Activated CD8-positive, alpha-beta memory T cell treated with anti-CD3 and anti-CD28 coated beads for 36 hours (primary cell): Measurements from ENCODE around the gene WFIKKN2. TPM values are rescaled to one million over a fixed set of nuclear protein-coding genes. Genes with fewer than 3 reads are reported as not detected.

ENCODE experiments used
- CTCF ChIA-PET: fragments of 350-600 bp; sonication (Branson Sonifier 250); formaldehyde crosslinking; loops from one replicate; lab custom pipeline; 2021; ENCODE audit warnings: antibody characterized with exemption; lab: Charles Lee
- POLR2A ChIA-PET: fragments of 350-600 bp; sonication (Branson Sonifier 250); formaldehyde crosslinking; loops from one replicate; lab custom pipeline; 2021; ENCODE audit warnings: antibody characterized with exemption; lab: Charles Lee
- total RNA-seq, 2 experiments: library from RNA; stranded (reverse); gene quantifications; one replicate each; pipeline ENCODE4 v1.2.3, GENCODE V29; 2021

The WFIKKN2 gene
- total RNA-seq, 2 experiments from 2014 or later, result not detected

DNA sequence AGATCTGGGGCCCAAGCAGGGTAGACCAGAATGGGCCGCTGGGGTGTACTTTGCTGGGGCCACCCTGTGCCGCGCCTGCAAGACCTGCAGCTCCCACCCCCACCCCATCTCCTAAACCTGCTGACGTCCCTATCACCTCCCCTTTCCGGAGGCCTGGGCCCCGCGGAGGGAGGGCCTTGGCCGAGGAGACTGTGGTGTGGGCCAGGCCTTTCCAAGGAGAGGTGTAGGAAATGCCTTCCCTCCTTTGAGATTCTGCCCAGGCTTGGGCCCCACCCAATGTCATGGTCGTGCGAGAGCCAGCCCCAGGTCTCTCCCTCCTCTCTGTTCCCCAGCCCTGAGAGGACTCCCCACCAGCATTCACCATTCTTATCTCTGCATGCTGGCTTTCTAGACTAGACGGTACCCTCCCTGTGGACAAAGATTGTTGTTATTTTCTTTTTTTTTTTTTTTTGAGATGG, 3.9 kb upstream of the WFIKKN2 start:
- ChIA-PET CTCF (interaction anchor here (0.8 kb wide), 1 partner anchor 22 kb away, joined by 5 read pairs; no protein-coding TSS in a partner anchor), POLR2A (no interaction called here)

DNA sequence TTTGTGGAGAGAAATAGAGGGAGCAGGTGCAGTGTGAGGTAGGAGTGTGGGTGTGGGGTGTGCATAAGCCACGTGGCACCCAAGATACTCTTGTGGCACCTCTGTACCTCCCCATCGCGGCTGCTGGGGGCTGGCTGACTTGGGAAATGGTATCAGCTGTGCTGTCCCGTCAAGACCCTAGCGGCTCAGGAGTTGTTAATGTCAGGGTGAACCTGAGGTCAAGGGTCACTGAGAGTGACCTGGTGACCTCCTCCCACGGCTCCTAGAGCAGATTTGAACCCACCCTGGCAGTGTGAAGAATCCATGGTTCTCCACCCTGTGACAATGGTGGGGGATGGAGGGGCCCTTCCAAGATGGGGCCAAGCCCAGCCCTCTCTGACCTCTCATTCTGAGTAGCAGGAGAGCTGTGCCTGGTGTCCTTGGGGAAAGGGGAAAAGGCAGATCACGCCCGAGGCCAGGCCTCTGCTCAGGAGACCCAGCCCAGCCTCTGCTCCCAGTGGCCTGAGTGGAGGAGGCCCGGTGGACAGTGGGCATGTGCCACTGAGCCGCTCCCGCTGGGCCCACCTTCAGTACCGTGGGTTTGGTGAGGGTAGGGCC, 3.0 kb upstream of the WFIKKN2 start:
- POLR2A ChIA-PET, result no interaction called here
- CTCF ChIA-PET, result interaction anchor here (0.8 kb wide), 1 partner anchor 21 kb away, joined by 5 read pairs; no protein-coding TSS in a partner anchor

DNA sequence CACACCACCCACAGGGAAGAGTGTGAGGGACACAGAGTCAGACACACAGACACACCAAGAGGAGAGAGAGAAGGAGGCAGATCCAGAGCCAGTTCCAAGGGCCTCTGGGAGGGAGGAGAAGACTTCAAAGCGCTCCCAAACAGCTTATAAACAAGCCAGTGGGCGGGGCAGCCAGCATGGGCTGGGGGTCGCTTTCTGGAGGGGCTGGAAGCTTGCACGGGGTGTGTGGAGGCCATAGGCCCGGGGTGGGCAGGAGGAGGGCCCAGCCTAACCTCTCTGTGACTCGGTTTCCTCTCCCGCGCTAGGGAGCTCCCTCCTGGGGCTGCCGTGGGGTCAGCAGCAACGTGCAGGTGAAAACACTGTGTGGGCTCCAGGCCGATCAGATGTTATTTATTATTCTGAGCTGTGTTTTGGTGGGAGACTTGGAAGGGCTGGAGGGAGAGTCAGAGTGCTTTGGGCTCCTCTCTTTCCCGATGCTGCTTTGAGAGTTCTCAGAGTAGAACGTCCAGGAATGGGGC, 2.5 kb upstream of the WFIKKN2 start:
- ChIA-PET POLR2A (no interaction called here), CTCF (no interaction called here)

DNA sequence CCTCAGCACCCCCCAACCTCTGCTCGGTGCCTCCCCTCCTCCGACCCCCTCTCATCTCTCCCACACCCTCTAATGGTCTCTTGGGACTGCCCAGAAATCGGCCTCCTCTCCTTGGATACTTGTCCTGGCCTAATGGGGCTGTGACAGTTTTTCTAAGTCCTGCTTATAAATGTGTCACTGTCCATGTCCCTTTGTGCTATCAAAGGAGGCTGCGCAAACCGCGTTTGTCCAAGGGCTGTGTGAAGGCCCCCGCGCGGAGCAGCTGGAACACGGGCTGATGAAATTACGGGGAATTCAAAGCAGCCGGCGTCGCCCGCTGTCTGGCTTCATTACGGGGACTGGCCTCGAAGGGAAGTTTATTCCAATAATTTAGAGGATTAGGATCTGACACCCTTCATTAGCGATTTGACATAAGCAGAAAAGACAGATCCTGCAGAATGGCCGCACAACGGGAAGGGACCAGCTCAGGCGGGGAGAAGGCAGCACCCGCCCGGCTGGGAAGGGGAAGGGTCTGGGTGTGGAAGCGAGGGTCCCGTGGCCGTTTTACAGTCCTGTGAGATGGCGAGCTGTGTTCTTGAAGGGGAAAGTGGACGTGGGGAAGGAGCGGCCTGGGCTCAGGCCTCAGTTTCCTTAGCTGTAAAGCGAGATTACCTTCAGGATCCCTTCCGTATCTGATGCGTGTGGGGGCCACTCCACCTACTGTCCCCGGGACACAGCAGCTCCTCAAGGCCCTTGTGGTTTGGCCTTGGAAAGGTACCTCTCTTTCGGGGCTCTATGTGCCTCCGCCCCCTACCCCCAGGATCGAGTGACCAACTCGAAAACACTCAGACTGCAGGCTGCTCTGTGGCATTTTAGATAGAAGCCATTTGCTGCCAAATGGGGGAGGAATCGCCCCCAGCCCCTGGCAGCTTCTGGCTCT, 1.6 kb upstream of the WFIKKN2 start:
- CTCF ChIA-PET, result interaction anchor here (1.5 kb wide), 1 partner anchor 17 kb away, joined by 4 read pairs; no protein-coding TSS in a partner anchor
- POLR2A ChIA-PET, result no interaction called here

DNA sequence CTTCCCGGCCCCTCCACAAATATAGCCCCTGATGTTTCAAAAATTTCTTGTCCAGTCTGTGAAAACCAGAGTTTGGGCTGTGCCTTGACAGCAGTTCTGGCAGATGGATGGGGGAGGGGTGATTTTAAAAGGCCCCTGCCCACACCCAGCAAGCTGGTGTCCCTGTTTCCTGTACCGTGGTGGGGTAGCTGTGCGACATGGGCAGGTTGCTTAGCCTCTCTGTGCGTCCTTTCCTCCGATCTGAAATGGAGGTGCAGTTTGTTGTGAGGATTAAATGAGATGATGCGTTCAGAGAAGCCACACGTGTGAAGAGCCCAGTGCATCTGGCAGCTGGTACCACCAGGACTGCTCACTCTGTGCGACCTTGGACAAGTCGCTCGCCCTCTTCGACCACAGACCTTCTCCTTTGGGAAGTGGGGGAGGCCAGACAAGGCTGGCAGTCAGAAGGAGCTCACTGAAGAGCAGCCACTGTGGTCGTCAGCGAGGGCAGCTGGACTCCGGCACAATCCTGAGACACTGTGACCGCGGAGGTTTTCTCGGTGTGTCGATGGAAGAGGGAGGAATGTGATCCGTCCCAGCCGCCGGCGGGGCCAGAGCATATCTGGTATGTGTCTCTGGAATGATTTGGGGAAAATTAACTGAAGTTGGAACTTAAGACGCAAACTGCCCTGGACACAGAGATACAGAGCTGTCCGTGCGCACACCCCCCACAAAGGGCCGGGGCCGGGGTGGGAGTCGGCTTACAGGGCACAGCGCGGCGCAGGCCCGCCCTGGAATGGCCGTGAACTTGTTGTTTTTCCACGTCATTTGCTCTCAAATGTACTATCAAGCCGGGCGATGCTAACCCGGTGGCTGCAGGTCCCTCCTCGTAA, 721 bp upstream of the WFIKKN2 start:
- CTCF ChIA-PET, result interaction anchor here (1.5 kb wide), 1 partner anchor 18 kb away, joined by 4 read pairs; no protein-coding TSS in a partner anchor
- POLR2A ChIA-PET, result no interaction called here

DNA sequence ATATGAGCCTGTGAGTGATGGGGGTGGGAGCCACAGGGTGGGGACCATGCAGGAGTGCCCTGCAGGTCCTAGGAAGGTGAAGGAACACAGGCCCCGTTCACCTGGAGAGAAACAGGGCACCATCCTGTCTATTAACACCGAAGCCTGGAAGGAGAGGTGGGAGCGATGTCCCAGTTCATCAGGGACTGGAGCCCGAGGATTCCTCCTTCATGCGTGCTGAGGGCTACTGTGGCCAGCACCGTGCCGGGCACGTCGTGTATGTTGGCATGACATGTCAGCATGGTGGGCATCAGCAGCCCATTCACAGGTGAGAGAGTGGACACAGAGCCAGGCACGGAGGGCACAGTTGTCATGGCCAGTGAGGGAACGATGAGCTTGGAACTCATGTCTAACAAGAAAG, 1.4 kb downstream of the WFIKKN2 start:
- POLR2A ChIA-PET, result no interaction called here
- CTCF ChIA-PET, result interaction anchor here (0.9 kb wide), 1 partner anchor 53 kb away, joined by 4 read pairs; no protein-coding TSS in a partner anchor

- ChIA-PET POLR2A (no interaction called here), CTCF (interaction anchor here (0.9 kb wide), 1 partner anchor 54 kb away, joined by 4 read pairs; no protein-coding TSS in a partner anchor)
Measured at GRCh38 chr17:50837286-50837979, 2.0 kb downstream of the WFIKKN2 start.

GRCh38 chr17:50837980-50838954, 2.9 kb downstream of the WFIKKN2 start:
- POLR2A ChIA-PET, result no interaction called here
- CTCF ChIA-PET, result interaction anchor here (1.5 to 7.9 kb wide), 3 partner anchors 10 to 55 kb away, joined by 3 to 49 read pairs (median 8); no protein-coding TSS in a partner anchor

- ChIA-PET POLR2A (no interaction called here), CTCF (interaction anchor here (1.5 to 7.9 kb wide), 3 partner anchors 12 to 57 kb away, joined by 3 to 49 read pairs (median 8); no protein-coding TSS in a partner anchor)
Measured at GRCh38 chr17:50839591-50840310, 4.4 kb downstream of the WFIKKN2 start.

DNA sequence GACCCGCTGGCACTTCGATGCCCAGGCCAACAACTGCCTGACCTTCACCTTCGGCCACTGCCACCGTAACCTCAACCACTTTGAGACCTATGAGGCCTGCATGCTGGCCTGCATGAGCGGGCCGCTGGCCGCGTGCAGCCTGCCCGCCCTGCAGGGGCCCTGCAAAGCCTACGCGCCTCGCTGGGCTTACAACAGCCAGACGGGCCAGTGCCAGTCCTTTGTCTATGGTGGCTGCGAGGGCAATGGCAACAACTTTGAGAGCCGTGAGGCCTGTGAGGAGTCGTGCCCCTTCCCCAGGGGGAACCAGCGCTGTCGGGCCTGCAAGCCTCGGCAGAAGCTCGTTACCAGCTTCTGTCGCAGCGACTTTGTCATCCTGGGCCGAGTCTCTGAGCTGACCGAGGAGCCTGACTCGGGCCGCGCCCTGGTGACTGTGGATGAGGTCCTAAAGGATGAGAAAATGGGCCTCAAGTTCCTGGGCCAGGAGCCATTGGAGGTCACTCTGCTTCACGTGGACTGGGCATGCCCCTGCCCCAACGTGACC, 5.0 kb downstream of the WFIKKN2 start:
- ChIA-PET CTCF (interaction anchor here (0.7 to 7.9 kb wide), 3 partner anchors 12 to 123 kb away, joined by 3 to 49 read pairs (median 8); no protein-coding TSS in a partner anchor), POLR2A (no interaction called here)

- ChIA-PET CTCF (interaction anchor here (0.7 to 7.9 kb wide), 6 partner anchors 12 to 122 kb away, joined by 3 to 49 read pairs (median 4); no protein-coding TSS in a partner anchor), POLR2A (no interaction called here)
Measured at GRCh38 chr17:50841277-50841948, 6.0 kb downstream of the WFIKKN2 start.

DNA sequence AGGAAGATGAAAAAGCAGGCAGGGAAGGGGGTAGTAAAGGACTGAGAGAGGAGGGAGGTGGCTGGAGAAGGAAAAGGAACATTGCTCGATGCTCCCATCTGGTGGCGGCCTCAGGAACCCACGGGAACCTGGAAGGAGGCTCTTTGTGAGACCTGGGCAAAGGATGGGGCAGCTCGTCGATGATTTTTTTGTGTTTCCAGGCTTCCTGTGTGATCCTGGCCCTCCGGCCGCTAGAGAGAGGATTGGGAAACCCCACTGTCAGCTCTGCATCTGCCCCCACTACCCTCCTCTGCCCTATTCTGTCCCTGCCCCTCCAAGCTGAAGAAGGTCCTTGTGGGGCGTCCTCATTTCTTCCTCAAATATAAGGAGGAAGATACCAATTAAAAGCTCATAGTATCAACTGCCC, 6.6 kb downstream of the WFIKKN2 start:
- ChIA-PET CTCF (interaction anchor here (0.6 to 7.9 kb wide), 6 partner anchors 12 to 59 kb away, joined by 3 to 49 read pairs (median 4); no protein-coding TSS in a partner anchor), POLR2A (no interaction called here)

DNA sequence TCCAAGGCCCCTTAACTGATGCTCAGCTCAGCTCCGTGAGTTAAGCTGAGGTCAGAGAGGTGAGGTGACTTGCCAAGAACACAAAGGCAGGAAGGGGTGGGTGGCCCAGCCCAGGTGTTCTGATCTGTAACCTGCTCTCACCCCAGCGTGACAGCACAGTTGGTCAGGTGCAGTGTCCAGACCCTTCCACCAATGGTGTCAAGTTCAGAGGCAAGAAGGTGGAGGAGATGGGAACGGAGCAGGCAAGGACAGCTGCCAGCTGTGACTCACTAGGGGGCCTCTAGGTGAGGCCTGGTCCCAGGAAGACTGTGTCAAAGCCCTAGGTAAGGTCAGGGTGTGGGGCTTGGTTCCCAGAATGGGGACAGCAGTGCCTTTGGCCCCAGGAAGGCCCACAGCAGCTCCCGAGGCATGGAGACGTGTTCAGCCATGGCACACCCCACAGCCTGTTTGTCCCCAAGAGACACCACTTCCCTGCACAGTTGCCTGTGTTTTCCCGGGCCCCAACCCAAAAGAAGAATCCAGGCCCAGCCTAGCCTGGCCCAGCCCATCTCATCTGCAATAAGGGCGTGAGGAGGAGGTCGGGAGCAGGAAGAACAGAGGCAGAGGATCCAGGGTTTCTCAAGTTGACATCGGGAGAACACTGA, 7.2 kb downstream of the WFIKKN2 start:
- CTCF ChIA-PET, result interaction anchor here (0.6 to 7.9 kb wide), 6 partner anchors 13 to 59 kb away, joined by 3 to 49 read pairs (median 4); no protein-coding TSS in a partner anchor
- POLR2A ChIA-PET, result no interaction called here

- POLR2A ChIA-PET, result no interaction called here
- CTCF ChIA-PET, result interaction anchor here (1.1 to 7.9 kb wide), 2 partner anchors 9 to 60 kb away, joined by 4 to 49 read pairs; no protein-coding TSS in a partner anchor
Measured at GRCh38 chr17:50843150-50843905, 7.9 kb downstream of the WFIKKN2 start.
